Nephron progenitor cell (in vitro differentiated cells): ENCODE data around the gene MAST4.

Experiments used
- DNase-seq: peaks from one replicate; pipeline ENCODE4 v3.0.0; 2021
- H3K27ac Mint-ChIP-seq: 2 replicates; pipeline ENCODE4 v1.8.0; 2021; ENCODE audit warnings: mild to moderate bottlenecking, moderate library complexity, mixed read lengths
- H3K27me3 Mint-ChIP-seq: 2 replicates; pipeline ENCODE4 v1.8.0; 2021; ENCODE audit warnings: mild to moderate bottlenecking, low read depth, mixed read lengths; ENCODE audit not compliant: poor library complexity
- H3K36me3 Mint-ChIP-seq: 2 replicates; pipeline ENCODE4 v1.8.0; 2021; ENCODE audit warnings: low read depth, mixed read lengths
- H3K4me1 Mint-ChIP-seq: 2 replicates; pipeline ENCODE4 v1.8.0; 2021; ENCODE audit warnings: mixed read lengths
- H3K4me3 Mint-ChIP-seq: 2 replicates; pipeline ENCODE4 v1.8.0; 2021; ENCODE audit warnings: mild to moderate bottlenecking, moderate library complexity, mixed read lengths
- H3K9me3 Mint-ChIP-seq: 2 replicates; pipeline ENCODE4 v1.8.0; 2021; ENCODE audit warnings: mild to moderate bottlenecking, moderate library complexity, mixed read lengths
- TF ChIP-seq, protein P1 (sequence below): fragments of 200-600 bp; sonication (generic); IDR thresholded peaks from 2 replicates; pipeline ENCODE4 v1.5.0; 2021; ENCODE audit warnings: antibody characterized with exemption

MAST4 gene

DNA sequence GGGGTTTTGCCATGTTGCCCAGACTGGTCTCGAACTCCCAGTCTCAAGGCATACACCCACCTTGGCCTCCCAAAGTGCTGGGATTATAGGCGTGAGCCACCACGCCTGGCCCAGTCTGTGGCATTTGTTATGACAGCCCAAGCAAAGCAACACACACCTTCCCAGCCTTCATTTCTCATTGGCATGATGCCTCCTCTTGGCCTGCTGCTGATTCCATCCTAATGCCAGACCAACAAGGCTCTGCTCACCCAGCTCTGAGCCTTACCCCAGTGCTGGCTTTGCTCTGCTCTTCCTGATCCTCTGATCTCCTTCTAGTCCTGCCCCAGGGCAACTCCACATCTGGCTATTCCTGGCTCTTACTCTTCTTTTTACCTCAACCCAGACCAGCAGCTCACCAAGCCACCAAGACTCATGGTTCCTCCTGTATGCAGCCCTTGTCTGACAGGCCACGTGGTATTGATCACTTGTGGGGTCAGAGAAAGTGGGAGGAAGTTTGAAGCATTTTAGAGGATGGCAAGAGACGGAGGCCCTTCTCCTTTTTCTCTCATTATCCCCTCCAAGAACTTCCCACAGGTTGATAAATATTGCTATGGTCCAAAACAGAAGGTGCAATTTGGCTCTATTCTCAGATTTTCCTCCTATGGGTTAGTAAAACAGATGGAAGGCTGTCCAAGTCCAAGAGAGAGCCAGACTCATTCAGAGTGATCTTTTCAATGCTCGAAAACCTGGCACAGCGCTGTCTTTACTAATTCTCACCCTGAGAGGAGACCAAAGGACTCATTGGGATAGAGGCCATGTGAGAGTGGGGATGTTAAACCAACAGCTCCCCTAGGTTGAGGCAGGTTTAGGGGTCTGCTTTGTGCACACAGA lies 599.4 kb downstream of the MAST4 start:
- peaks cover 20% of the 10 kb centered on the region for H3K4me1 Mint-ChIP-seq
- DNase-seq = no peak
- H3K27ac Mint-ChIP-seq = no peak overlapping the region
- TF ChIP-seq, protein P1, sequence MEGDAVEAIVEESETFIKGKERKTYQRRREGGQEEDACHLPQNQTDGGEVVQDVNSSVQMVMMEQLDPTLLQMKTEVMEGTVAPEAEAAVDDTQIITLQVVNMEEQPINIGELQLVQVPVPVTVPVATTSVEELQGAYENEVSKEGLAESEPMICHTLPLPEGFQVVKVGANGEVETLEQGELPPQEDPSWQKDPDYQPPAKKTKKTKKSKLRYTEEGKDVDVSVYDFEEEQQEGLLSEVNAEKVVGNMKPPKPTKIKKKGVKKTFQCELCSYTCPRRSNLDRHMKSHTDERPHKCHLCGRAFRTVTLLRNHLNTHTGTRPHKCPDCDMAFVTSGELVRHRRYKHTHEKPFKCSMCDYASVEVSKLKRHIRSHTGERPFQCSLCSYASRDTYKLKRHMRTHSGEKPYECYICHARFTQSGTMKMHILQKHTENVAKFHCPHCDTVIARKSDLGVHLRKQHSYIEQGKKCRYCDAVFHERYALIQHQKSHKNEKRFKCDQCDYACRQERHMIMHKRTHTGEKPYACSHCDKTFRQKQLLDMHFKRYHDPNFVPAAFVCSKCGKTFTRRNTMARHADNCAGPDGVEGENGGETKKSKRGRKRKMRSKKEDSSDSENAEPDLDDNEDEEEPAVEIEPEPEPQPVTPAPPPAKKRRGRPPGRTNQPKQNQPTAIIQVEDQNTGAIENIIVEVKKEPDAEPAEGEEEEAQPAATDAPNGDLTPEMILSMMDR = no peak
- peaks cover 17% of the 10 kb centered on the region for H3K36me3 Mint-ChIP-seq
- peaks cover 18% of the 10 kb centered on the region for H3K9me3 Mint-ChIP-seq
- H3K4me3 Mint-ChIP-seq = no peak overlapping the region
- peaks cover 11% of the 10 kb centered on the region for H3K27me3 Mint-ChIP-seq

DNA sequence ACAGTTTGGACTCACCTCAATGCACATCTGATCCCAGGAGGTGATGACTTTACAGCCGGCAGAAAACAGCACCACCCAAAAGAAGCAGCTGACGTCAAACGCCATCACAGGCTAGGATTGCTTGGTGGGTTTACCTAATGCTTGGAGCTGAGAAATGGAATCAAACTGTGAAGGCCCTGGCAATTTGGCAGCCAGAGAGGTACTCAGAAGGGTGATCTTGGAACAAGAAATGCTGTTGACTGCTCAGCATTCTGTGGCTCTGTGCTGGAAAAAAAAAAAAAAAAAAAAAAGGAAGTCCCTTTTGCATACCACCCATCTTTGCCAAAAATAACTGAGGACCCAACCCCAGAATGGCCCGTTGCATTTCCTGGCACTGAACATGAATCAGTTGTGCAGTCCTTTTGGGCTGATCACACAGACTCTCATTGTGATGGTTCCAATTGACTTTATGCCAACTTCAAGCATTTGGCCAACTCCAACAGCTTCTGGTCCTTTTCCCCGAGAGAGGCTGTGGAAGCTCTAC lies 600.4 kb downstream of the MAST4 start, which contains the start of gene CD180:
Gene CD180, minus strand, starts transcription at position 263 of the 523 bp plus-strand sequence. Its CDS starts 158 bp downstream, at position 105.
- no peak for DNase-seq
- H3K27ac Mint-ChIP-seq = no peak within 1 kb of the TSS
- peaks cover 11% of the 10 kb centered on the region for H3K27me3 Mint-ChIP-seq
- H3K36me3 Mint-ChIP-seq = peaks cover 21% of the 10 kb centered on the region
- peaks cover 11% of the 10 kb centered on the region for H3K4me1 Mint-ChIP-seq
- TF ChIP-seq, protein P1 = no peak
- no peak within 1 kb of the TSS for H3K4me3 Mint-ChIP-seq
- peaks cover 24% of the 10 kb centered on the region for H3K9me3 Mint-ChIP-seq

DNA sequence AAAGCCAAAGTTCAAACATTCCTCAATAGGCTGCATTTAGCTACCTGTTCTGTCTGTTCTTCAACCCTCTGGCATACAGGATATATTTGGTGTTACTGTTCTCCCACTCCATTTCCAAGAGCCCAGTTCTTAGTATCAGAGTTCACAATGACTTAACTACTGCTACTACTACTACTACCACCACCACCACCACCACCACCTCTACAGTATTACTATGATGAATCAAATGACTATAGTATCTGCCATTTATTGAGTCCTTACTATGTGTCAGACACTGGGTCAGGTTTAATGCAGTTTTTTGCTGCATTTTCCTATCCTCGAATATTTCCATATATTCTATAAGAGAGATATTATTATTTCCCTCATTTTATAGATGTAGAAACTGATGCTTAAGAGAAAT lies 601.3 kb downstream of the MAST4 start:
- no peak for DNase-seq
- TF ChIP-seq, protein P1 = no peak
- H3K4me3 Mint-ChIP-seq = no peak overlapping the region
- H3K27ac Mint-ChIP-seq = no peak overlapping the region
- H3K36me3 Mint-ChIP-seq = peaks cover 11% of the 10 kb centered on the region
- peaks cover 10% of the 10 kb centered on the region for H3K4me1 Mint-ChIP-seq
- peaks cover 19% of the 10 kb centered on the region for H3K9me3 Mint-ChIP-seq
- peaks cover 11% of the 10 kb centered on the region for H3K27me3 Mint-ChIP-seq

DNA sequence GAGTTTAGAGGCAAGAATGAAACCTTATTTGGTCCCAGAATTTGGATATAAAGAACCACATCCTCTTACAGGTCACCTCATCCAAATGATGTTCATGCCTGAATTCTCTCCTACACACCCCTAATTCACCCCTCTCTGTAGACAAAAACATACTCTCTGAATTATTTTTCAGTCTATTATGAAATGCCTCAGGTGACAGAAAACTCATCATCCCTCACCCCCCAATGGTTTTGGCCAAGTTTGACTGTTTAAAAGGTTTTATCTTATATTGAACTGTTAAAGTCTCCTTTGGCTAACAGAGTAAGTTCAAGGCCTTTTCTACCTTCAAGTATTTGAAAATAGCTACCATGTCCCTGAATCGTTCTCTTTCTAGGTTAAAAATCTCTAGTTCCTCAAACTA lies 602.7 kb downstream of the MAST4 start:
- Mint-ChIP-seq H3K36me3 (peaks cover 7% of the 10 kb centered on the region), H3K27ac (no peak overlapping the region), H3K27me3 (peaks cover 11% of the 10 kb centered on the region), H3K4me1 (peaks cover 16% of the 10 kb centered on the region), H3K4me3 (no peak overlapping the region), H3K9me3 (peaks cover 14% of the 10 kb centered on the region)
- DNase-seq = no peak
- TF ChIP-seq, protein P1 = no peak

DNA sequence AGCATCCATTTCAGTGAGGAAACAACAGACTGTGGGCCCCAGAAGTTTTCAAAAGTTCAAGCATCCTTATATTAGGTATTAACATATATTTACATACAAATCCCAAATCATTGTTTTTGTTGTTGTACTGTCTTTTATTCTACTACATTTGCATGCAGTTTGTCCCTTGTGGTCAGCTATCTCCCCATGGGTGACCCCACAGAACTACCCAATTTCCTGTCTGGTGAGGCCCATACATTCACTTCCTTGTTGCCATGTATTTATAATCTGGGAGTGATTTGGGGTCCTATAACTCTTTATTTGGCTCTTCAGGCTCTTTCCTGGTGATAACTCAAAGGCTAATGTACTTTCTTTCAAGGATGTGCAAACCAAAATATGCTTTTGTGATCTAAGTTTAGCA lies 603.7 kb downstream of the MAST4 start:
- Mint-ChIP-seq H3K27me3 (peaks cover 7% of the 10 kb centered on the region), H3K4me1 (peaks cover 20% of the 10 kb centered on the region), H3K27ac (no peak overlapping the region), H3K9me3 (peaks cover 14% of the 10 kb centered on the region), H3K36me3 (peaks cover 7% of the 10 kb centered on the region), H3K4me3 (no peak overlapping the region)
- TF ChIP-seq, protein P1 = no peak
- DNase-seq = no peak
